AG10803 (cell line): ENCODE results near the gene STT3B.
A peak's percentile ranks its signal among the peaks of the same experiment; 100 is the strongest.

Experiments used
- DNase-seq: peaks from one replicate; pipeline ENCODE4 v3.0.0; 2010; ENCODE audit warnings: low read depth
- H3K4me3 ChIP-seq: 2 replicates; pipeline ENCODE4 v1.5.1; 2011; ENCODE audit warnings: mild to moderate bottlenecking, low read length, control low read depth
- TF ChIP-seq, protein P1 (sequence below): conservative IDR thresholded peaks from 2 replicates; pipeline ENCODE4 v1.5.1; 2011; ENCODE audit warnings: mild to moderate bottlenecking, low read length, control low read depth, inconsistent platforms

The STT3B gene

DNA sequence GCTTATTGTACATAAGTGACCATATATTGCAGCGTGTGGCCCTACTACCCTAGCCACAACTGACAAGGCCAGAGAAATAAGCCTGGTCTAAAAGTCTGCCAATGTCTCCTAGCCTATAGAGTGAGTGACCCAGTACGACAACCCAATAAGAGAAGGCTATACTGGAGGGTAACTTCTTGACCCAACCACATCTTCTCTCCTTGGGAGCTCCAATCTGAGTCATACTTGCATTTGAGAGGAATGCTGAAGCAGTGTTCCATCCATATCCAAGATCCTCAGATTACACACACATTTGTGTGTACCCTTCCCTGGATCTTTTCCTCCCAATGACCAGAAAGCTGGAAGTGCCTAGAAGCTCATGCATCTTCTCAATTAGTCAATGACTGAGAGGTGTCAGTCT, 11.3 kb upstream of the STT3B start:
- H3K4me3 ChIP-seq = no peak overlapping the region
- no peak for DNase-seq
- TF ChIP-seq, protein P1, sequence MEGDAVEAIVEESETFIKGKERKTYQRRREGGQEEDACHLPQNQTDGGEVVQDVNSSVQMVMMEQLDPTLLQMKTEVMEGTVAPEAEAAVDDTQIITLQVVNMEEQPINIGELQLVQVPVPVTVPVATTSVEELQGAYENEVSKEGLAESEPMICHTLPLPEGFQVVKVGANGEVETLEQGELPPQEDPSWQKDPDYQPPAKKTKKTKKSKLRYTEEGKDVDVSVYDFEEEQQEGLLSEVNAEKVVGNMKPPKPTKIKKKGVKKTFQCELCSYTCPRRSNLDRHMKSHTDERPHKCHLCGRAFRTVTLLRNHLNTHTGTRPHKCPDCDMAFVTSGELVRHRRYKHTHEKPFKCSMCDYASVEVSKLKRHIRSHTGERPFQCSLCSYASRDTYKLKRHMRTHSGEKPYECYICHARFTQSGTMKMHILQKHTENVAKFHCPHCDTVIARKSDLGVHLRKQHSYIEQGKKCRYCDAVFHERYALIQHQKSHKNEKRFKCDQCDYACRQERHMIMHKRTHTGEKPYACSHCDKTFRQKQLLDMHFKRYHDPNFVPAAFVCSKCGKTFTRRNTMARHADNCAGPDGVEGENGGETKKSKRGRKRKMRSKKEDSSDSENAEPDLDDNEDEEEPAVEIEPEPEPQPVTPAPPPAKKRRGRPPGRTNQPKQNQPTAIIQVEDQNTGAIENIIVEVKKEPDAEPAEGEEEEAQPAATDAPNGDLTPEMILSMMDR = no peak

DNA sequence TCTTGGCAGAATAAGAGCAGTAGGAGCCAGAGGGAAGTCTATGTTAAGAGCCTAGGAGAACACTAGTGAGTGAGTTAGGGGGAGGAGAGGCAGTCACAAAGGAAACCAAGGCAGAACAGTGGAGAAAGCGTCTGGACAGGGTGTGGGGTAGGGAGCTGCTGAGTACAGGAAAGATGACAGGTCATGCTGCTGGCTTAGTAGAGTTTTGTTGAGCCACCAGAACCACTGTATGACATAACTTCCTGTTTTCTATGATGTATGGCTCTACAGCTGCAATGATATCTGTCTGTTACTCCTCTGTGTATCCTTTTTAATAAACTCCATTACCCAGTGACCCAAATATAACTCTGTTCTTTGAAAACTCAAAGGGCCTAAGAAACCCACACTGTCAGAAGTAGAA, 10.6 kb upstream of the STT3B start:
- no peak for DNase-seq
- H3K4me3 ChIP-seq = no peak overlapping the region
- TF ChIP-seq, protein P1 = no peak

DNA sequence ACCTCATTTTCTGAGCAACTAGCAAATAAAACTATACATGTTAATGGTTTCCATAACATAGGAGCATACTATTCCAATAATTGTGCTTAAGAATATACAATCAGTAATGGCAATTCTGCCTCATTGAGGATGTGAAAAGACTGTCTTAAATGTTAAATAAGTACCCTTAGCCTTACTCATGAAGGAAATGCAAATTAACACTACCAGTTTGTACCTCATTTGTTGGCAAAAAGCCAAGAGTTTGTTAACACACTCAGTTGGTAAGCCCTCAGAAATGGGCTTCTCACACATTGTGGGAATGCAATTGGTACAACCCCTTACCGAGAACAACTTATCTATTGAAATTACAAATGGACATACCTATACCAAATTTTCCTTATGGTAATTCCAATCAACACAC, 9.2 kb upstream of the STT3B start:
- H3K4me3 ChIP-seq = no peak overlapping the region
- DNase-seq = no peak
- TF ChIP-seq, protein P1 = no peak

DNA sequence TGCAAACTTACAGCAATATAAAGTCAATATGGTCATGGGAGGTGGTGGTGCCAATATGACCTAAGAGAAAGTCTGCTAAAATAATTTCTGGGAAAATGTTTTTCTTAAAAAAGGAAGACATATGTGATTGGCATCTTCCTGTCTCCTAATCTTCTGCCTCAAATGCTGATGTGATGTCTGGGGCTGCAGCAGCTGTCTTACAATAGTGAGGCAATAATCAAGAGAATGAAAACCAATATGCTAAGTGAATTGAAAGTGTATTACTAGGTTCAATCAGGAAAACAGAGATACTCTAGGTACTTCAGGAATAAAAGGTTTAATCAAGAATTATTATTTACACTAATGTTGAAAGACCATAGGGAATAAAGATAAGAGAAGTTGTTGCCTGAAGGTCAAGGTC, 7.2 kb upstream of the STT3B start:
- TF ChIP-seq, protein P1 = no peak
- no peak overlapping the region for H3K4me3 ChIP-seq
- no peak for DNase-seq

DNA sequence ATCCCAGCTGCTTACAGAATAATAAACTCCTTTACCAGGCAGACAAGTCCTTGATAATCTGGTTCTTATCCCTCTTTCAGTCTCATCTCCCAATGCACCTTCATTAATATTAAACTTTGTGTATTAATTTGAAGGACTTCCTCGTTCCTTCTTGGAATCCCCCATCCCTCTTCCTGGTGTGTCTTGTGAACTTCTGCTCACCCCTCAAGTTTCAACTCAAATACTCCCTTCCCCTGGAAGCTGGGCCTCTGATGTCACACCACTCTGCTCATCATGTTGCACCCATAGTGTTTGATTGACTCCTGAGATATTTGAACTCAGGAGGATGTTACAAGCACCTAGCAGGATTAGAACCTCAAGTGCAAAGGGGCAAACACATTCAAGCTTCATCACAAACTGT, 3.3 kb upstream of the STT3B start:
- no peak for DNase-seq
- TF ChIP-seq, protein P1 = no peak
- no peak overlapping the region for H3K4me3 ChIP-seq

DNA sequence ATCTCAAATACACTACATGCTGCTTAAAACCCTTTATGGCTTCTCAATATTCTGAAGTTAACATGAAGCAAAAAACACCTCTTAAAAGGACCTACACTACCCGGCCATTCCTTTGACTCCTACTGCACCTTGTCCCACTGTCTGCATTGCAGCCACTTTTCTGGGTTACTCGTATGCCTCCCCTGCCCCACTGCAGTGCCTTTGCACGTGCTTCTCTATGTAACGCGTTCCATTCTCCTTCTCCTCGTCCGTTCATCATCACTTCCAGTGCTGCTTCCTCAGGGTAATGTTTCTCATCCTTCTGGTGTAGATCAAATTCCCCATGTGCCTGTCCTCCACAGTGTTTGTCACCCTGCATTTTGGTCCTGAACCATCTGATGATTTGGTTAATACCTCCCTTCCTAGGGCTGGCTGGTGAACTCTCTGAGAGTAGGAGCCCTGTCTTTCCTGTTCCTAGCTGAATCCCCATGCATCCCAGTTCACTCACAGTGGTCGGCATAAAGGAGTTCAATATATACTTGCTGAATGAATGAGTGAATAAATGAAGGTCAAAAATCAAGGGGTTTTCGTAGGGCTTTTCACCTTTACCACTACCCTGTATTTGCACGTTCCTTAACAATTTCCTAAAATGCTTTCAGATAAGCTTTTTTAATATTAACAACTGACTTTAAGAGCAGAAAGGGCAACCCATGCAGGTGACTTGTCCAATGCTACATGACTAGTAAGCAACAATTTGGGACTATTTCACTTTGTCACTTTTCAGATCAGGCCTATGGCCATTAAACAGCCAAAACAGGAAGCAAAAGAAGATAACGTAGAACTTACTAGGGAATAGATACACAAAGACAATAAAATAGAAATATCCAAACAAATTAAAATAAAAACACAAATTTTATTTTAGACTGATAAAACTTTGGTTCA, 2.4 kb upstream of the STT3B start:
- no peak overlapping the region for H3K4me3 ChIP-seq

DNA sequence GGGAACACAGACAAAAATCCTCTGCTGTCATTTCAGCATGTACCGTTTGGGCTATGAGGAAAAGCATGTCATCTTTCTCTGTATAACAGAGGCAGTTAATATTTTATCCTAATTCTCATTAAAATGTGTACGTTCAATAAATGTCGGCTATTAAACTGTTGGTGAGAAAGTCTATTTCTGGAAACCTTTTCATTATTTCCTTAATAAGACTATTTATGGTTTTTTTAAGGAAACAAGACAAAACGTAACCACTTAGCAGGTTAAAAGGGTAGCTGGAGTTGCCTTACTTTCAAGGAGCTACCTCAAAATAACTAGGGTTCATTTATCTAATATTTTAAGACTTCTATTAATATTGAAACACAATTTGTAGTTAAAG, 1.8 kb upstream of the STT3B start:
- no peak for DNase-seq
- H3K4me3 ChIP-seq = peak overlapping the region; percentile 84
- TF ChIP-seq, protein P1 = no peak

More for the DNA sequence above, 2.4 kb upstream of the STT3B start:
- TF ChIP-seq, protein P1 = no peak
- DNase-seq = no peak
